CD4-positive, alpha-beta T cell treated with Interleukin-21 for 1 hour (primary cell): Measurements from ENCODE around the gene SRGN.
A peak's percentile ranks its signal among the peaks of the same experiment; 100 is the strongest.
"Not testable (repeated sequence)": the region's sequence is repeated elsewhere in the genome, so short reads cannot be mapped to it uniquely, and the experiment has no call there.

Experiments
- DNase-seq: peaks from one replicate; pipeline ENCODE4 v3.0.0-alpha.2; 2020

Gene SRGN

DNA sequence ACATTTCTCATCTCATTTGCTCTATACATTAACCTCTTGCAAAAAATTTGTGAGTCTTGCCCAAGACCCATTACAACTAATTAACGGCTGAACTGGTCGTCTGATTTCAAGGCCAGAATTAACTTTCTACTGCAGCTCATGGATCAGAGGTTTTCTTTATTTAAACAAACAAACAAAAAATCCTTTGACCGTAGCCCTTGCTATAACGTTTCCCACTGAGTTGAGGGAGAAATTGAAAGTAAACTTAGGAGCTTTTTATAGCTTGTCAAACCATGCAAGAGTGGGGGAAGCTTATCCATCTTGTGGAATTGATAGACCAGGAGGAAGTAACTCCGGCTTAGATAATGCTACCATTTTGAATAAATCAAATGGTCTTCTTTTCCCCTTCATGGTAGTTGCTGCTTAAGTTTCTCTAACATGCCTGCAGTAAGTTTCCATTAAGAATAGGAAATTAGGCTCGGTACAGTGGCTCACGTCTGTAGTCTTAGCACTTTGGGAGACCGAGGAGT lies 3.3 kb downstream of the SRGN start:
- no peak for DNase-seq

DNA sequence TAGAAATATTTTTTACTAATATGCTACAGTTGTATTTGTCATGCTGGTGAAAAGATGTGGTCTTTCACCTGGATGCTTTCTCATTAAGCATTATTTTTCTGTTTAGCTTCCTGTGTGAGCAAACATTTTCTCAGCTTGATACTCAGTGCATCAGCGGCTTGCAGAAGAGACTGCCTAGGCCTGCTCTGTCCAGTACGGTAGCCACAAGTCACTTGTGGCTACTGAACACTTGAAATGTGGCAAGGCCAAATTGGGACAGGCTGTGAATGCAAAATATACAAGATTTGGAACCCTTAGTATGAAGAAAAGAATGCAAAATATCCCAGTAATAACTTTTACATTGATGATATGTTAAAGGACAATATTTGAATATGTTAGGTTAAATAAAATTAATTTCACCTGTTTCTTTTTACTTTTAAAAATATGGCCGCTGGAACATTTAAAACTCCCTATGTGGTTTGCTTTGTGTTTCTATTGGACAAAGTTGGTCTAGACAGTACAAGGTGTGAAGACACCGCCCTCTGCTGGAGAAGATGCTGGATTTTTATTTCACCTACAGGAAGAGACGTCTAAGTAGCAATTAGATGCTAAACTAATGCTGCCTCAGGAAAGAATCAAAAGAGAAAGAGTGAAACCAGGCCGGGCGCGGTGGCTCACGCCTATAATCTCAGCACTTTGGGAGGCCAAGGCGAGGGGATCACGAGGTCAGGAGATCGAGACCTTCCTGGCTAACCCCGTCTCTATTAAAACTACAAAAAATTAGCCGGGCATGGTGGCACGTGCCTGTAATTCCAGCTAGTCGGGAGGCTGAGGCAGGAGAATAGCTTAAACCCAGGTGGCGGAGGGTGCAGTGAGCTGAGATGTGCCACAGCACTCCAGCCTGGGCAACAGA lies 5.3 kb downstream of the SRGN start:
- DNase-seq = peak; percentile 93

DNA sequence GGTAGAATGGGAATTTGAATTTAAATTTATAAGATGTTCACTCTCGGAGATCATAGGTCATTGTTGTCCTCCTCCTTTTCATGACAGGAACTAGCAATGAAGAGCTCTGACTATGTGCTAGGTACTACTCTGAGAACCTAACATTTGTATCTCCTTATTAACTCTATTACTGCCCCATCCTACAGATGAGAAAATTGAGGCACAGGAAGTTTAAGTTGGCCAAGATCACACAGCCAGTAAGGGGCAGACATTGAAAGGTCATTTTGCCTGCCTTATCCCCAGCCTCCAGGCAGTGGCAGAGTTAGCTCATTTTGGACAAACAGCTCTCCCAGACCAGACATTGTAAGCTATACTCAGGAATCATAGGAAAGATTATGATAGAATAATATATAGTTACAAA lies 6.0 kb downstream of the SRGN start:
- no peak for DNase-seq

DNA sequence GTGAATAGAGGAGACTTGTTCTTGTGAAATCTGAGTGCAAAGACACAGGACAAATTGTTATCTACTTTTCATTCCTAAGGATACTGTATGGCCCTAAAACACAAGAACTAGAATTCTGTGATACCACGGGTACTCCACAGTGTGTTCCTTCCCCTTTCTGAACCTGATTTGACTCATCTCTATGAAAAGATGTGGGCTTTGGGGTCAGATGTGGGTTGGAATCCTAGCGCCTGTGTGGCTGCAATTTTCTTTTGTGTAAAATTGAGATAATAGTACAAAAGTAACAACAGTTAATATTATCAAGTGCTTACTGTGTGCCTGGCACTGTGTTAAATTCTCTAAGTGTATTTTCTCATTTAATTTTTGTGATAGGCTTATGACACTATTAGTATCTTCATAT lies 8.1 kb downstream of the SRGN start:
- DNase-seq = no peak

DNA sequence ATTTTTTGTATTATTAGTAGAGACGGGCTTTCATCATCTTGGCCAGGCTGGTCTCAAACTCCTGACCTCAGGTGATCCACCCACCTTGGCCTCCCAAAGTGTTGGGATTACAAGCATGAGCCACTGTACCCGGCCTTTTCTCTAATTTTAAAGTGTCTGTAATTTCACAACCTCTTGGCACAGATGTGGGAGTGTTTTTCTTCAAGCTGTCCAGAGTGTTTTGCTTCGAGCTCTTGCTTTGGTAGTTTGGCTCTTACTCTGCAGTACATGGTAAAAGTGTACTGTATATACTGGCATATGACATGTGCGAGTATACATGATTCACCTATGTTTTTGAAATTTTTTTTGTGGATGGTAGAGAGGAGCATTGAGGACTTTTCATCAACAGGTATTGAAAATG lies 9.8 kb downstream of the SRGN start:
- DNase-seq = no peak

DNA sequence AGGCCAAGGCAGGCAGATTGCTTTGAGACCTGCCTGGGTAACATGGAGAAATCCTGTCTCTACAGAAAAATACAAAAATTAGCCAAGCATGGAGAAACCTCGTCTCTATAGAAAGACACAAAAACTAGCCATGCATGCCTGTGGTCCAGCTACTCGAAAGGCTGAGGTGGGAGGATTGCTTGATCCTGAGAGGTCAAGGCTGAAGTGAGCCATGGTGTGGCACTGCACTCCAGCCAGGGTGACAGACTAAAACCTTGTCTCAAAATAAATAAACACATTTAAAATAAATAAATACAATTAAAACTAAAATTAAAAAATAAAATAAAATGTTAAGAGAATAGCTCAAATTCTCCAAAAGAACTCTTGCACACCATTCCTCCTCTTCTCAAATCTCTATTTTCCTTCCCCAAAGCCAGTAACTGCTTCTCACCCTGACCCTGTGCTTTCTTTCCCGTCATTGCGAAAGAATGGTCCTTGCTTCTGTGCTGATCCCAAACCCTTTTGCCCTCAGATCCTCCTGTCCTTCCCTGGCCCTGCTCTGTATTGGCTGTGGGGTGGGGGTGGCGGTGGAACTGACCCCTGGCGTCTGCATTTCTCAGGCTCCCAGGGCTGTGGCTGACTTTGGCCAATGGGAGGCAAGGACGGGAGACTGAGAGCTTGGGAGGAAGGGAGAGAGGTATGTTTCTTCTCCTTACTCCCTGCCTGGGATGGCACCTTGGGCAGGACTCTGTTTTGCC lies 12.4 kb downstream of the SRGN start:
- no peak for DNase-seq

DNA sequence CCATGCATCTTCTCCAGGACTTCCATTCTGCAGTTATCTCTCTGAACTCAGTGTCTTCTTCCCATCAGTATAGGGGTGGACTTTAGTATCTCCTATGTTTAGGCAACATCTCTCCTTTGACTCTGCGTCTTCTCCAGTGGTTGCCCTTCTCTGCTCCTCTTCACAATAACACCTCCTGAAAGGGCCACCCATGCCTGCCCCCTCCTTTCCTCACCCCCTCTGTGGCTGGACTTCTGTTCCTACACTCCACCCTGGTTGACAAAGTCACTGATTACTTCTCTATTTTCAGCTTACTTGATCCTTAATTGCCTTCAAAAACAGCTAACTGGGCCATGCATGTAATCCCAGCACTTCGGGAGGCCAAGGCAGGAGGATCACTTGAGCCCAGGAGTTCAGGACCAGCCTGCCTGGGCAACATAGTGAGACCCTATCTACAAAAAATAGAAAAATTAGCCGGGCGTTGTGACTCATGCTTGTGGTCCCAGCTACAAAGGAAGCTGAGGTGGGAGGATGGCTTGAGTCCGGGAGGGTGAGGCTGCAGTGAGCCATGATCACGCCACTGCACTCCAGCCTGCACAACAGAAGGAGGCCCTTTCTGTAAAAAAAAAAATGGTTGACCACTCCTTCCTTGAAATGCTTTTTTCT lies 13.7 kb downstream of the SRGN start:
- DNase-seq = peak; percentile 50

DNA sequence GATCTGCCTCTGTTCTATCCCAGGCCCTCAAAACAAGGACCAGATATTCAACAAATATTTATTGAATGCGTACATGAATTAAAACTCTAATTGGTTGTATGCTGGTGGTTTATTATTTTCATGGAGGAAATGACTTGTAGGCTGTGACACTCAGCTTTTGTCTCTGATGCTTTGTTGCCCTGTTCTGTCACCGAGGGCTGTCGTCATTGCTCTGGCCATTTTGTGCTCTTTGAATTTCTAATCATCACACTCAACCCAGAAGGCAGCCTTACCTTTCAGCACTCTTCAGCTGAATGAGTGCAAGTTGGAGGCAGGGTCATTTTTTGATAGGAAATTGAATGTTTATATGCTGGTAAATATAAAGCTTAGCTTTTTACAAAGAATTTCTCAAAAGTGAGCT lies 14.5 kb downstream of the SRGN start:
- DNase-seq = no peak

DNA sequence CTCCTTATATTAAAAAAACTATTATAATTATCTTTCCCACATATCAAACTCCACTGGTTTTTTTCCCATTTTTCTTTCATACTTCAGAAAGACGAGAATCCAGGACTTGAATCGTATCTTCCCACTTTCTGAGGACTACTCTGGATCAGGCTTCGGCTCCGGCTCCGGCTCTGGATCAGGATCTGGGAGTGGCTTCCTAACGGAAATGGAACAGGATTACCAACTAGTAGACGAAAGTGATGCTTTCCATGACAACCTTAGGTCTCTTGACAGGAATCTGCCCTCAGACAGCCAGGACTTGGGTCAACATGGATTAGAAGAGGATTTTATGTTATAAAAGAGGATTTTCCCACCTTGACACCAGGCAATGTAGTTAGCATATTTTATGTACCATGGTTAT lies 15.9 kb downstream of the SRGN start:
- DNase-seq = no peak

DNA sequence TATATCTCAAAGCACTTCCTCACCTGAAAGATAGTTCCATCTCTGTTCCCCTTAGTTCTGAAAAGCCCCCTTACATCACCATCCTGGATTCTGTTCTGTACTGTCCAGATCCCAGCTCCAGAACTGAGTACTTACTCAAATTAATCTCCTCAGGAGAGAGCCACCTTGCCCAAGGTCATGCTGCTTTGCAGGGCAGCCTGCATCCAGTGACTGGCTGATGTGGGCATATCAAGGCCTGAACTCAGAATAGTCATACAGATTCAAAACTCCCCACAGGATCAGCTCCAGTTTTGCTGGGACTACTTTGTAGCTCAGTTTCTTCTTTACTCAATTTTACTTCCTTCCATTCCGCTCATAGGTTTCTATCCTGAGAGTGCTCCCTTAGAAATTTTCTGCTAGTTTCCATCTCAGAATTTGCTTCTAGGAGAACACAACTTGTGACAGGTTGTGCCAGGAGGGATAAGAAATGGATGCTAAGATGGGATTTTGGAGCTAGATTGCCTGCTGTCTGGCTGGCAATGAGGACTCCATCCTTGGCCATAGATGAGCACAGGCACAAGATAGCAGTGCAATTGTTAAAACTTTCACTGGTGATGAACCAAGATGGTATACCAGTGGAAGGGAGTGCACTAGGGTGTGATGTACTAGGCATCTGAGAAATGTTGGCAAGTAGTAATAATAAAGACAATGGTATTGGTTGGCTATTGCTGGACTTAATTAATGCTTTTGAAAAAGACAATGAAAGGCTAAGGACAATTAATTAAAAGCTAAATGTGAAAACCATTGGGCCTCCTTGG lies 17.3 kb downstream of the SRGN start:
- peak; percentile 36 for DNase-seq

DNA sequence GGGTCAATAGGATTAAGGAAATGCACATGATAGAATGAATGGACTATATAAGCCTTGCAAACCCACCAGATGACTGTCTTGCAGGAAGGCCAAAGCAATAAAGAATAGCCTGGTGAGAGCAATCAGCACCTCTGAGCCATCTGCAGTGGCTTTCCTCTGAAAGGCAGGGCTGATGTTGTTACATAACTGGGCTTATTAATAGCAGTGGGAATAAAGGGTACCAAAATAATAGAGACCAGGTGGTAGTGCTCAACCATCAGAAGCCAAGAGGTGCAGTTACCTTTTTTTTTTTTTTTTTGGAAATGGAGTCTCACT lies 19.2 kb downstream of the SRGN start:
- DNase-seq = no peak

DNA sequence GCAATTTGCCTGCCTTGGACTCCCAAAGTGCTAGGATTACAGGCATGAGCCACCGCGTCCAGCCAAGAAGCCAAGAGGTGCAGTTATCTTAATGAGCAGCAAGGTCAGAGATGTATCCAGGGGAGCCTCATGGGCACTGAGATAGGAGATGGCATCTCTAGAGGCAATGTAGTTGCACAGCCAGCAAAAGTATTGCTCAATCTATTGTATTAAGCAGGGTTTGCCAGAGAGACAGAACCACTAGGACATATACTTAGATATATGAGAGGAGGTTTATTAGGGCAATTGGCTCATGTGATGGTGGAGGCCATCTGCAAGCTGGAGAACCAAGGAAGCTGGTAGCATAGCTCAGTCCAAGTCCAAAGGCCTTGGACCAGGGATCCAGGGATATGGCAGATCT lies 19.8 kb downstream of the SRGN start:
- DNase-seq = no peak

DNA sequence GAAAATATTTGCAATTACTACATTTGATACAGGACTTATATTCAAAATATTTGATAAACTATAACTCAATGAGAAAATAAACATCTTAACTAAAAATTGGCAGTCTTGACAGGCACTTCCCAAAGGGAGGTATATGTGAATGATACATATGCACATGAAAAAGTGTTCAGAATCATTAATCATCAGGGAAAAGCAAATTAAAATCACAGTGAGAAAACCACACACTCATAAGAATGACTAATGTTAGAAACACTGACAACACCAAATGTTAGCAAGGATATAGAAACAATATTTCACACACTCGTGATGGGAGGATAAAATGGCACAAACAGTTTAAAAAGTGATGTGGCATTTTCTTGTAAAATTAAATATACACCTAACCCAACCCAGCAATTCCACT lies 32.0 kb downstream of the SRGN start:
- DNase-seq = no peak

DNA sequence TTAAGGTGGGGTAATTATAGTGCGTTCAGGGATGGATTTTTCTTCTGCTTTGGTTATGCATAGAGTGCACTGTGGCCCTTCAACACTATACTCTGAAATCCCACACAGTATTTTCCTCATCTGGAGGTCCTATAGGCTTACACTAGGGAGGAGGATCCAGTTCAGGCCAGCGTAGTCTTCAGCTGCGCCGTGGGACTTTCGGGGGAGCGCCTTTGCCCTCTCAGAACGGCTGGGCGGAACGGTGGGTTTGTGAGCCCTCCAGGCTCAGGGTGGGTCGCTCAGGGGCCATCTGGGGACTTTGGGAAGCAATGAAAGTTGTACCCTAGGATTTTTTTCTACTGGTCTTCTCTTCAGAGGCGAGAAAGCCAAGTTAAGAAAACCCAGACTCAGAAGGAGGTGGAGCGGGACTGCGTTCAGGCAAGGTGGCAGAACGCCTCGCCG lies 35.4 kb downstream of the SRGN start:
- DNase-seq = no peak

DNA sequence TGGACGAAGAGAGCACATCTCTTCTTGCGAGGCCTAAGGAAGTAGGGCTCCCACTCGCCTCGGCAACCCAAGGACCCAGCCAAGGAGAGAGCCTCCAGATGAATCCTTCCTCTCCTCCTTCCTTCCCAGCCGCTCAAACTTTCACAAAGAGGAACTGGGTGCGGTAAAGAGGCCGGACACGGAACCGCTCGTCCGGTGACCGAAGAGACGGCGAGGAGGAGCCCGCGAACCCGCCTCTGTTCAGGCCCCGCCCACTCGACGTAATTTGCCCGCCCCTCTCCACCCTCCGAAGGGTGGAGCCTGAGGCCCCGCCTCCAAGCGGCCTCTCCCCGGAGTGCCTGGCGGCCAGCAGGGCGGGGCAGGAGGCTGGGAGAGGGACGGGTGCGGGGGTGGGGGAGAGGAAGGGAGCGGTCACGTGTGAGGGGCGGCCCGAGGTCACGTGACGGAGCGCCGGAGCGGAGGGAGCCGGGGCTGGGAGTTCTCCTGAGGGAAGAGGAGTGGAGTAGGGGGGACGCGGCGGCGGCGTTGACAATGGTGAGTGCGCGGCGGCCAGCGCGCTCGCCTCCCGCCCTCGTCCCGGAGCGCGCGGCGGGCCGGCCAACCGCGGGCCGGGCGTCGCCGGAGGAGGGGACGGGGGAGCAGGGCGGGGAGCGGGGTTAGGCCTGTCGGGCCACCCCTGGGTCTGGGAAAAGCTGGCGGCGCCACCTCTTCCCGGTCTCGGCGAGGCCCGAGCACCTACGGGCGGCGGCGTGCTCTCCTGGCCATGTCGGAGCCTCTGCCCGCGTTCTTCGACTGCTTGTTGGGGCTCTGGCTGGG lies 36.1 kb downstream of the SRGN start, which contains the start of gene VPS26A:
Gene VPS26A (plus strand): TSS at position 432 of the 816 bp plus-strand sequence. CDS start 100 bp downstream, at position 532.
- DNase-seq = peak; percentile 98

DNA sequence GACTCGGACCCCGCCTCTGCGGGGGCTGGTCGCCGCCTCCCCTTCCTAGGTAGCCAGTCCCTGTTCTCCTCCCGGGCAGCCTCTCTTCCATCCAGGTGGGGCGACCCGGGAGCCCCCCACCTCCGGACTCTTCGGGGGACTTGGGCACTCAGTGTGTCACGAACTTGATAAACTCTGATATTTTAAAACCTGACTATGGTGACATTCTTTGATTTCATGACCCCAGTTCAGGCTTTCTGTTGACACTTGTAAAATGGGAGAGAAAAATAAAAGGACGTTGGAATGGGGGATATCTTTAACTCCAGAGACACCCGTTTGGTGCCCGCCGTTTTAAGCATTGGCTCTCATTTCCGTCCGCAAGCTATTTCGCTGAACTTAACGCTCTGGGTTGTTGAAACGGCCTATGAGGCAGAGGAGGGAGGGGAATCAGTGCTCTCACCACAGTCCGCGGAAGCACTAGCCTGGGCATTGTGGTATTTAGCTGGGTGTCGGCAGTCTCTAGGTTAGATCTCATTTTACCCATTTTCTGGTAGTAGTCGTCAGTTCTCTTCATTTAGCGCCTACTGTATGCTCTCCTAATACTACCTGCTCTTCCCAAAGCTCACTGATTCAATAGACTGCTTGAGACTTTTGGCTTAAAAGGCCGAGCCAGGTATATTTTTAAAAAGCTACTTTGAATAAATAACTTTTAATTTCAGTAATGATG lies 36.8 kb downstream of the SRGN start:
- DNase-seq = peak; percentile 80

DNA sequence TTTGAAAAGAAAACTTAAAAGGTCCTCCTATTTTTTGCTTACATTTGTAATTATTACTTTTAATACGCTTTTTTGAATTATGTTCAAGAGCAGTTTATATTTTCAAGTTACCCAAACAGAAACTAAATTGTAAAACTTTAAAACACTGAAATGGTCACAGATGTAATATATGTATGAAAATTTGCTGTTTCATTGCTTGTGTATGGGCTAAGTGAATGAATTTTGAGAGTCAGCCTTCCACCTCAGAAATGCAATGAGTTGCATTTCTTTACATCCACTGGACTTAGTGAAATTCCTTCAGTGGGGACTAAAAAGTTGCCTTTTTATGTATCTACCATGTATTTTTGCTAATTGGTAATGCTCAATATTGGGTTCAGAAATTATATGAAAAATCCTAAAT lies 37.7 kb downstream of the SRGN start:
- DNase-seq = no peak

DNA sequence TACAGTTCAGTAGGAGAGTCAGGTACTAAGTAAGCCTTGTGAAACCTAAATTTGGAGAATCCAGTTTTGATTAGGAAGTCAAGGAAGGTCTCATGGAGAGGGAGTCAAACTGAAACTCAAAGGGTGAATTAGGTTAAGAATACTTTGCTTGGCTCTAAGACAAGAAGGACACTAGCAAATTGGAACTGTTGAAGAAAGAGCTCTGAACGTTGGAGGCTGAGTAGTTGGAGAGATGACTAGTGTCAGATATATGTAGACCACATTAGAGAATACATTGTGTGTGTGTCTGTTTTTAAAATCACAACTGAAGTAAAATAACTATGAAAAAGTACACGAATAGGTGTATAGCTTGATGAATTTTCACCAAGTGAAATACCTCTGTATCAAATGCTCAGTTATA lies 42.3 kb downstream of the SRGN start:
- DNase-seq = no peak

DNA sequence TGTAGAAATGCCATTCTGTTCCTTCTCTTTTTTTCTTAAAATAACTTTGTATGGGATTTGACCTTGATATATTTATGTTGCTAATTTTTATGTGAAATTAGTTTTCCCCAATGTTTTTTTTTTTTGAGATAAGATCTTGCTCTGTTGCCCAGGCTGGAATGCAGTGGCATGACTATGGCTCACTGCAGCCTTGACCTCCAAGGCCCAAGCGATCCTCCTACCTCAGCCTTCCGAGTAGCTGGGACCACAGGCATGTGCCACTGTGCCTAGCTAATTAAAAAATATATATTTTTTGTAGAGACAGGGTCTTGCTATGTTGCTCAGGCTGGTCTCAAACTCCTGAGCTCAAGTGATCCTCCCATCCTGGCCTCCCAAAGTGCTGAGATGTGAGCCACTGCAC lies 52.1 kb downstream of the SRGN start:
- no peak for DNase-seq

DNA sequence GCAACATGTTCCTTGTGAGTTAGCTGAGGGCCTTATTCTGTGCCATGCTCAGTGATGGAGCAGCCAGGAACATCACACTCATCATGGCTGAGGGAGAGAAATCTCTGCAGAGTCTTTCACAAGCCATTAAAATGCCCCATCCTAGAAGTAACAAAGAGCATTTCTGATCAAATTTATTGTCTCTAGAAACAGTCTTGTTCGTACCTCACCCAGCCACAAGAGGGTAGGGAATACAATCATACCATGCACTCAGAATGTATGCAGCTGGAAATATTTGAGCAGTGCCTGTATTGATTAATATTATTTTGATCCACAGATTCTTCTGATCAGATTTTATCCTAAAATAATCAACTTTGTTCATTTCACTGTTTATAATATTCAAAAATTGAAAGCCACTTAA lies 53.4 kb downstream of the SRGN start:
- DNase-seq = no peak

DNA sequence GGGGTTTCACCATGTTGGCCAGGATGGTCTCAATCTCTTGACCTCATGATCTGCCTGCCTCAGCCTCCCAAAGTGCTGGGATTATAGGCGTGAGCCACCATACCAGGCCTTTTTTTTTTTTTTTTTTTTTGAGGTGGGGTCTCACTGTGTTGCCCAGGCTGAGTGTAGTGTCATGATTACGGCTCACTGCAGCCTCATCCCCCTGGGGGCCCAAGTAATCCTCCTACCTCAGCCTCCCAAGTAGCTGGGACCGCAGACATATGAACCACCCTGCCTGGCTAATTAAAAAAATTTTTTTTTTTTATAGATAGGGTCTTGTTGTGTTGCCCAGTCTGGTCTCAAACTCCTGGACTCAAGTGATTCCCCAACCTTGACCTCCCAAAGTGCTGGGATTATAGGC lies 54.2 kb downstream of the SRGN start:
- not testable (repeated sequence) for DNase-seq
